WTC11 (cell line): ENCODE measurements around the gene CX3CL1. TPM values are rescaled to one million over a fixed set of nuclear protein-coding genes. Genes with fewer than 3 reads are reported as not detected.

Experiments
- ATAC-seq: fragments of 200-7000 bp; cut with Tn5 transposase; 2 replicates; pipeline ENCODE4 v1.10.0; 2021; ENCODE audit warnings: mild to moderate bottlenecking, moderate library complexity
- CTCF ChIA-PET: fragments of 300-600 bp; sonication (Branson Sonifier 250); formaldehyde crosslinking; loops from one replicate; lab custom pipeline; 2021; ENCODE audit warnings: antibody characterized with exemption; lab: Charles Lee
- POLR2A ChIA-PET: fragments of 350-600 bp; sonication (Branson Sonifier 250); formaldehyde crosslinking; loops from one replicate; lab custom pipeline; 2021; ENCODE audit warnings: antibody characterized with exemption; lab: Charles Lee
- DNase-seq: peaks from one replicate; pipeline ENCODE4 v3.0.0; 2021; ENCODE audit warnings: low spot score
- H3K27ac Mint-ChIP-seq: 2 replicates; pipeline ENCODE4 v1.8.0; 2021; ENCODE audit warnings: mixed read lengths
- H3K27me3 Mint-ChIP-seq: 2 replicates; pipeline ENCODE4 v1.8.0; 2021; ENCODE audit warnings: low read depth, mild to moderate bottlenecking, moderate library complexity, mixed read lengths
- H3K36me3 Mint-ChIP-seq: 2 replicates; pipeline ENCODE4 v1.8.0; 2021; ENCODE audit warnings: mixed read lengths
- H3K4me1 Mint-ChIP-seq: 2 replicates; pipeline ENCODE4 v1.8.0; 2022; ENCODE audit warnings: mixed read lengths
- H3K4me3 Mint-ChIP-seq: 2 replicates; pipeline ENCODE4 v1.8.0; 2021; ENCODE audit warnings: mild to moderate bottlenecking, moderate library complexity, mixed read lengths
- H3K9me3 Mint-ChIP-seq: 2 replicates; pipeline ENCODE4 v1.8.0; 2021; ENCODE audit warnings: mixed read lengths
- ATF3 ChIP-seq: sonication (generic); formaldehyde crosslinking; conservative IDR thresholded peaks from 2 replicates; pipeline ENCODE4 v1.8.1; 2022; ENCODE audit warnings: mild to moderate bottlenecking, missing genetic modification reagents
- E2F4 ChIP-seq: sonication (generic); formaldehyde crosslinking; IDR thresholded peaks from 2 replicates; pipeline ENCODE4 v1.8.1; 2022; ENCODE audit warnings: low read depth, mild to moderate bottlenecking, moderate library complexity, missing genetic modification reagents, borderline replicate concordance
- ESRRA ChIP-seq: sonication (generic); formaldehyde crosslinking; IDR thresholded peaks from 2 replicates; pipeline ENCODE4 v1.8.1; 2022; ENCODE audit warnings: mild to moderate bottlenecking, missing genetic modification reagents, borderline replicate concordance
- FOXP4 ChIP-seq: sonication (generic); formaldehyde crosslinking; IDR thresholded peaks from 2 replicates; pipeline ENCODE4 v1.8.0; 2022; ENCODE audit warnings: mild to moderate bottlenecking, missing genetic modification reagents
- KAT7 ChIP-seq: sonication (generic); formaldehyde crosslinking; IDR thresholded peaks from 2 replicates; pipeline ENCODE4 v1.8.1; 2023; ENCODE audit warnings: missing genetic modification reagents, mild to moderate bottlenecking, borderline replicate concordance
- MAX ChIP-seq: sonication (generic); formaldehyde crosslinking; IDR thresholded peaks from 2 replicates; pipeline ENCODE4 v1.8.0; 2022; ENCODE audit warnings: mild to moderate bottlenecking, missing genetic modification reagents
- MYBL2 ChIP-seq: sonication (generic); formaldehyde crosslinking; IDR thresholded peaks from 2 replicates; pipeline ENCODE4 v1.8.1; 2023; ENCODE audit warnings: mild to moderate bottlenecking, moderate library complexity, missing genetic modification reagents
- NFYB ChIP-seq: sonication (generic); formaldehyde crosslinking; conservative IDR thresholded peaks from 2 replicates; pipeline ENCODE4 v1.8.0; 2022; ENCODE audit warnings: low read depth, missing genetic modification reagents
- NR2C2 ChIP-seq: sonication (generic); formaldehyde crosslinking; IDR thresholded peaks from 2 replicates; pipeline ENCODE4 v1.8.0; 2022; ENCODE audit warnings: mild to moderate bottlenecking, missing genetic modification reagents
- PRDM15 ChIP-seq: sonication (generic); formaldehyde crosslinking; IDR thresholded peaks from 2 replicates; pipeline ENCODE4 v1.8.0; 2022; ENCODE audit warnings: missing genetic modification reagents
- RELA ChIP-seq: sonication (generic); formaldehyde crosslinking; IDR thresholded peaks from 2 replicates; pipeline ENCODE4 v1.8.1; 2022; ENCODE audit warnings: missing genetic modification reagents, mild to moderate bottlenecking, borderline replicate concordance
- RORB ChIP-seq: fragments of 250-450 bp; sonication (Bioruptor Pico); IDR thresholded peaks from 2 replicates; pipeline ENCODE4 v1.9.0; 2021; ENCODE audit warnings: mild to moderate bottlenecking
- SMAD3 ChIP-seq: sonication (generic); formaldehyde crosslinking; IDR thresholded peaks from 2 replicates; pipeline ENCODE4 v1.8.0; 2022; ENCODE audit warnings: missing genetic modification reagents, mild to moderate bottlenecking, borderline replicate concordance
- SOX15 ChIP-seq: fragments of 250-450 bp; sonication (Bioruptor Pico); IDR thresholded peaks from 2 replicates; pipeline ENCODE4 v1.9.0; 2021; ENCODE audit warnings: mild to moderate bottlenecking
- TEAD4 ChIP-seq: sonication (generic); formaldehyde crosslinking; IDR thresholded peaks from 2 replicates; pipeline ENCODE4 v1.8.0; 2022; ENCODE audit warnings: mild to moderate bottlenecking, missing genetic modification reagents
- USF2 ChIP-seq: sonication (generic); formaldehyde crosslinking; IDR thresholded peaks from 2 replicates; pipeline ENCODE4 v1.8.1; 2023; ENCODE audit warnings: mild to moderate bottlenecking, missing genetic modification reagents, moderate library complexity
- ZBTB21 ChIP-seq: sonication (generic); formaldehyde crosslinking; IDR thresholded peaks from 2 replicates; pipeline ENCODE4 v1.8.1; 2023; ENCODE audit warnings: mild to moderate bottlenecking, missing genetic modification reagents, borderline replicate concordance
- ZNF138 ChIP-seq: sonication (generic); formaldehyde crosslinking; conservative IDR thresholded peaks from 2 replicates; pipeline ENCODE4 v1.8.1; 2022; ENCODE audit warnings: mild to moderate bottlenecking, moderate library complexity, missing genetic modification reagents
- ZNF281 ChIP-seq: sonication (generic); formaldehyde crosslinking; IDR thresholded peaks from 2 replicates; pipeline ENCODE4 v1.8.0; 2023; ENCODE audit warnings: mild to moderate bottlenecking, missing genetic modification reagents
- total RNA-seq: library from RNA; stranded (reverse); gene quantifications from 3 replicates; pipeline ENCODE4 v1.2.3, GENCODE V29; 2021

CX3CL1 gene
- total RNA-seq, 1 experiment from 2014 or later: 1.2 TPM

- Mint-ChIP-seq H3K27me3 (peaks cover 4% of the 10 kb centered on the region), H3K4me1 (no peaks in the 10 kb centered on the region), H3K27ac (no peak overlapping the region), H3K9me3 (peaks cover 5% of the 10 kb centered on the region), H3K4me3 (no peak overlapping the region), H3K36me3 (no peaks in the 10 kb centered on the region)
- ATAC-seq (no peak), DNase-seq (no peak)
- ChIA-PET CTCF (no interaction called here), POLR2A (no interaction called here)
- TF ChIP-seq ZNF138 (CRISPR knock-in tag) (no peak), SOX15 (CRISPR knock-in tag) (no peak), FOXP4 (CRISPR knock-in tag) (no peak), RORB (CRISPR knock-in tag) (no peak), ESRRA (no peak), USF2 (no peak), PRDM15 (CRISPR knock-in tag) (no peak), ZNF281 (no peak), SMAD3 (CRISPR knock-in tag) (no peak), NFYB (no peak), RELA (CRISPR knock-in tag) (no peak), MAX (CRISPR knock-in tag) (no peak), TEAD4 (CRISPR knock-in tag) (no peak), E2F4 (no peak), ATF3 (CRISPR knock-in tag) (no peak), MYBL2 (CRISPR knock-in tag) (no peak), NR2C2 (CRISPR knock-in tag) (no peak), KAT7 (CRISPR knock-in tag) (no peak), ZBTB21 (CRISPR knock-in tag) (no peak)
Observed at GRCh38 chr16:57345666-57346204, 26.6 kb upstream of the CX3CL1 start.
